ENCODE measurements around the gene MYO7A.

MYO7A gene

GRCh38 chr11:77232242-77232641 lies 104.2 kb downstream of the MYO7A start:
- H2AFZ ChIP-seq (ENCODE audit: low read length) = no peak overlapping the region
- no peak overlapping the region for H3K4me2 ChIP-seq (ENCODE audit: low read depth, low read length, poor library complexity, severe bottlenecking)
- H3K9me2 ChIP-seq (replicated peaks; ENCODE audit: low read depth, low read length) = no peaks in the 10 kb centered on the region
- no peaks in the 10 kb centered on the region for H3K4me1 ChIP-seq (ENCODE audit: insufficient read depth, low read length, poor library complexity, severe bottlenecking)
- no peaks in the 10 kb centered on the region for H3K79me2 ChIP-seq (ENCODE audit: insufficient read depth, low read length)
- H3K9ac ChIP-seq (ENCODE audit: low read depth, low read length, poor library complexity, severe bottlenecking) = no peak overlapping the region
- no peaks in the 10 kb centered on the region for H3K27me3 ChIP-seq (ENCODE audit: insufficient read depth, low read length, poor library complexity, severe bottlenecking)
- no peaks in the 10 kb centered on the region for H3K36me3 ChIP-seq (ENCODE audit: insufficient read depth, low read length)
- no peaks in the 10 kb centered on the region for H4K20me1 ChIP-seq (ENCODE audit: insufficient read depth, low read length, poor library complexity, severe bottlenecking)
- H3F3A ChIP-seq (ENCODE audit: low read depth) = no peaks in the 10 kb centered on the region
- H3K4me3 ChIP-seq (ENCODE audit: low read length, poor library complexity, severe bottlenecking) = no peak overlapping the region
- no peak for TF ChIP-seq CTCF (conservative IDR thresholded peaks at IDR 0.05; ENCODE audit: low read length)
- no peak for TF ChIP-seq EZH2phosphoT487 (IDR thresholded peaks at IDR 0.05; ENCODE audit: borderline replicate concordance)
- H3K9me3 ChIP-seq (ENCODE audit: insufficient read depth, low read depth, low read length) = no peaks in the 10 kb centered on the region

- Histone ChIP-seq H3K4me1 (ENCODE audit: insufficient read depth, low read length, poor library complexity, severe bottlenecking) (no peaks in the 10 kb centered on the region), H3K9me3 (ENCODE audit: insufficient read depth, low read depth, low read length) (no peaks in the 10 kb centered on the region), H3F3A (ENCODE audit: low read depth) (no peaks in the 10 kb centered on the region), H3K4me2 (ENCODE audit: low read depth, low read length, poor library complexity, severe bottlenecking) (no peak overlapping the region), H2AFZ (ENCODE audit: low read length) (no peak overlapping the region), H3K27me3 (ENCODE audit: insufficient read depth, low read length, poor library complexity, severe bottlenecking) (no peaks in the 10 kb centered on the region), H3K9ac (ENCODE audit: low read depth, low read length, poor library complexity, severe bottlenecking) (no peak overlapping the region), H3K79me2 (ENCODE audit: insufficient read depth, low read length) (no peaks in the 10 kb centered on the region), H3K9me2 (replicated peaks; ENCODE audit: low read depth, low read length) (no peaks in the 10 kb centered on the region), H3K4me3 (ENCODE audit: low read length, poor library complexity, severe bottlenecking) (no peak overlapping the region), H3K36me3 (ENCODE audit: insufficient read depth, low read length) (no peaks in the 10 kb centered on the region), H4K20me1 (ENCODE audit: insufficient read depth, low read length, poor library complexity, severe bottlenecking) (no peaks in the 10 kb centered on the region)
- TF ChIP-seq EZH2phosphoT487 (IDR thresholded peaks at IDR 0.05; ENCODE audit: borderline replicate concordance) (no peak), CTCF (conservative IDR thresholded peaks at IDR 0.05; ENCODE audit: low read length) (no peak)
These were observed 105.0 kb downstream of the MYO7A start for GRCh38 chr11:77233011-77233410.

GRCh38 chr11:77236901-77237300 lies 108.9 kb downstream of the MYO7A start:
- Histone ChIP-seq H3K9me3 (ENCODE audit: insufficient read depth, low read depth, low read length) (no peaks in the 10 kb centered on the region), H3K4me1 (ENCODE audit: insufficient read depth, low read length, poor library complexity, severe bottlenecking) (no peaks in the 10 kb centered on the region), H3K4me3 (ENCODE audit: low read length, poor library complexity, severe bottlenecking) (no peak overlapping the region), H3K4me2 (ENCODE audit: low read depth, low read length, poor library complexity, severe bottlenecking) (no peak overlapping the region), H3F3A (ENCODE audit: low read depth) (no peaks in the 10 kb centered on the region), H3K9ac (ENCODE audit: low read depth, low read length, poor library complexity, severe bottlenecking) (no peak overlapping the region), H3K79me2 (ENCODE audit: insufficient read depth, low read length) (no peaks in the 10 kb centered on the region), H3K36me3 (ENCODE audit: insufficient read depth, low read length) (no peaks in the 10 kb centered on the region), H3K27me3 (ENCODE audit: insufficient read depth, low read length, poor library complexity, severe bottlenecking) (no peaks in the 10 kb centered on the region), H2AFZ (ENCODE audit: low read length) (no peak overlapping the region), H4K20me1 (ENCODE audit: insufficient read depth, low read length, poor library complexity, severe bottlenecking) (no peaks in the 10 kb centered on the region), H3K9me2 (replicated peaks; ENCODE audit: low read depth, low read length) (no peaks in the 10 kb centered on the region)
- TF ChIP-seq CTCF (conservative IDR thresholded peaks at IDR 0.05; ENCODE audit: low read length) = no peak
- no peak for TF ChIP-seq EZH2phosphoT487 (IDR thresholded peaks at IDR 0.05; ENCODE audit: borderline replicate concordance)

Data from Loucy (cell line).